Endodermal cell (in vitro differentiated cells): Measurements from ENCODE around the gene HERC3. TPM values are rescaled to one million over a fixed set of nuclear protein-coding genes. Genes with fewer than 3 reads are reported as not detected.

ENCODE experiments used
- DNase-seq: peaks from one replicate; pipeline ENCODE4 v3.0.0-alpha.2; 2017
- H3K27ac ChIP-seq: 2 replicates; pipeline ENCODE4 v1.5.1; 2013; ENCODE audit warnings: mild to moderate bottlenecking, low read depth, low read length, moderate library complexity
- H3K27me3 ChIP-seq: 2 replicates; pipeline ENCODE4 v1.6.1; 2013; ENCODE audit warnings: mild to moderate bottlenecking, low read length, moderate library complexity; ENCODE audit not compliant: insufficient read depth, control insufficient read depth, poor library complexity, severe bottlenecking
- H3K36me3 ChIP-seq: 2 replicates; pipeline ENCODE4 v1.7.0; 2013; ENCODE audit warnings: mild to moderate bottlenecking, low read length, moderate library complexity; ENCODE audit not compliant: control insufficient read depth, insufficient read depth
- H3K4me1 ChIP-seq: one replicate; pipeline ENCODE4 v1.7.0; 2013; ENCODE audit warnings: low read length; ENCODE audit not compliant: control insufficient read depth, insufficient read depth
- H3K4me3 ChIP-seq: 2 replicates; pipeline ENCODE4 v1.5.1; 2013; ENCODE audit warnings: mild to moderate bottlenecking, low read length, moderate library complexity
- H3K9ac ChIP-seq: 2 replicates; pipeline ENCODE4 v1.6.1; 2013; ENCODE audit warnings: mild to moderate bottlenecking, low read length, moderate library complexity; ENCODE audit not compliant: poor library complexity, severe bottlenecking; ENCODE audit errors: extremely low read depth
- H3K9me3 ChIP-seq: 2 replicates; pipeline ENCODE4 v1.6.1; 2013; ENCODE audit warnings: mild to moderate bottlenecking, low read length, moderate library complexity; ENCODE audit not compliant: control insufficient read depth
- H3K27ac Mint-ChIP-seq: 2 replicates; pipeline ENCODE4 v1.8.0; 2020; ENCODE audit warnings: mixed read lengths
- H3K27me3 Mint-ChIP-seq: 2 replicates; pipeline ENCODE4 v1.8.0; 2021; ENCODE audit warnings: mild to moderate bottlenecking, mixed read lengths; ENCODE audit not compliant: insufficient read depth
- H3K36me3 Mint-ChIP-seq: 2 replicates; pipeline ENCODE4 v1.8.0; 2020; ENCODE audit warnings: low read depth, mixed read lengths
- H3K4me1 Mint-ChIP-seq: 2 replicates; pipeline ENCODE4 v1.8.0; 2020; ENCODE audit warnings: mixed read lengths
- H3K4me3 Mint-ChIP-seq: 2 replicates; pipeline ENCODE4 v1.8.0; 2020; ENCODE audit warnings: mild to moderate bottlenecking, moderate library complexity, mixed read lengths
- H3K9me3 Mint-ChIP-seq: 2 replicates; pipeline ENCODE4 v1.8.0; 2020; ENCODE audit warnings: mild to moderate bottlenecking, mixed read lengths
- CTCF ChIP-seq: fragments of 200-600 bp; sonication (generic); conservative IDR thresholded peaks from 2 replicates; pipeline ENCODE4 v1.5.0; 2021; ENCODE audit warnings: antibody characterized with exemption, mild to moderate bottlenecking
- WGBS, 2 experiments: methylation state at CpG; one replicate each; pipeline versions ENCODE4 v1.1.5 to v1.1.7; 2013; ENCODE audit warnings: missing lambda C conversion rate in 2 of 2, mixed read lengths in 1 of 2; ENCODE audit not compliant: insufficient coverage in 1 of 2, insufficient read length in 1 of 2; 5-methylcytosine and 5-hydroxymethylcytosine counted together
- total RNA-seq, 2 donors: library from RNA; stranded (reverse); fragmentation: NEBNext Ultra II Directional in 1 of 2; extraction: Animal tissue kit (Norgen Biotek cat#: 25700) in 1 of 2; gene quantifications; 2 replicates in 1 of 2; 3 replicates in 1 of 2; pipeline ENCODE4 v1.2.1, GENCODE V29; 2021

The HERC3 gene
- total RNA-seq, 2 donors from 2014 or later, result 4.4 to 5.9 TPM

- Histone ChIP-seq H3K4me3 (no peak overlapping the region), H3K36me3 (peaks cover 9% of the 10 kb centered on the region), H3K4me1 (no peaks in the 10 kb centered on the region), H3K9me3 (no peaks in the 10 kb centered on the region), H3K9ac (no peak overlapping the region), H3K27ac (no peak overlapping the region), H3K27me3 (no peaks in the 10 kb centered on the region)
- Mint-ChIP-seq H3K36me3 (peaks cover 14% of the 10 kb centered on the region), H3K4me1 (peaks cover 8% of the 10 kb centered on the region), H3K27ac (no peak overlapping the region), H3K4me3 (no peak overlapping the region), H3K9me3 (no peaks in the 10 kb centered on the region), H3K27me3 (no peaks in the 10 kb centered on the region)
- DNase-seq, result no peak
- WGBS, 2 experiments, result 90 to 97% methylated on average over 2 to 5 of the region's 5 CpGs
- no peak for TF ChIP-seq CTCF
These were observed 140.6 kb downstream of the HERC3 start for GRCh38 chr4:88732714-88733368.

GRCh38 chr4:88734403-88734949, 142.2 kb downstream of the HERC3 start:
- Mint-ChIP-seq H3K4me3 (no peak overlapping the region), H3K4me1 (peaks cover 9% of the 10 kb centered on the region), H3K9me3 (no peaks in the 10 kb centered on the region), H3K27ac (peak overlapping the region; percentile 26), H3K36me3 (peaks cover 10% of the 10 kb centered on the region), H3K27me3 (no peaks in the 10 kb centered on the region)
- Histone ChIP-seq H3K9me3 (no peaks in the 10 kb centered on the region), H3K4me3 (no peak overlapping the region), H3K9ac (no peak overlapping the region), H3K36me3 (peaks cover 3% of the 10 kb centered on the region), H3K27me3 (no peaks in the 10 kb centered on the region), H3K4me1 (no peaks in the 10 kb centered on the region), H3K27ac (no peak overlapping the region)
- 94 to 100% methylated on average over 1 to 3 of the region's 3 CpGs for WGBS, 2 experiments
- no peak for TF ChIP-seq CTCF
- no peak for DNase-seq

GRCh38 chr4:88735564-88735963, 143.3 kb downstream of the HERC3 start:
- Histone ChIP-seq H3K9ac (no peak overlapping the region), H3K36me3 (no peaks in the 10 kb centered on the region), H3K9me3 (no peaks in the 10 kb centered on the region), H3K4me1 (no peaks in the 10 kb centered on the region), H3K27ac (no peak overlapping the region), H3K27me3 (no peaks in the 10 kb centered on the region), H3K4me3 (no peak overlapping the region)
- no peak for TF ChIP-seq CTCF
- no peak for DNase-seq
- peaks cover 8% of the 10 kb centered on the region for H3K36me3 Mint-ChIP-seq
- H3K27me3 Mint-ChIP-seq, result no peaks in the 10 kb centered on the region
- H3K4me1 Mint-ChIP-seq, result peaks cover 9% of the 10 kb centered on the region
- no peak overlapping the region for H3K4me3 Mint-ChIP-seq
- 86% methylated on average over 1 of the region's 1 CpG; no CpG with 5 or more reads in 1 of the 2 experiments for WGBS, 2 experiments
- no peaks in the 10 kb centered on the region for H3K9me3 Mint-ChIP-seq
- no peak overlapping the region for H3K27ac Mint-ChIP-seq
